GM18511 (cell line): ENCODE measurements around the gene TMEM156.
"Not testable (repeated sequence)": the region's sequence is repeated elsewhere in the genome, so short reads cannot be mapped to it uniquely, and the experiment has no call there.

Source experiments
- ATAC-seq: cut with Tn5 transposase; IDR thresholded peaks from one replicate; pipeline ENCODE4 v1.9.1; 2021; ENCODE audit warnings: mild to moderate bottlenecking, moderate library complexity; ENCODE audit not compliant: unreplicated experiment

TMEM156 gene

DNA sequence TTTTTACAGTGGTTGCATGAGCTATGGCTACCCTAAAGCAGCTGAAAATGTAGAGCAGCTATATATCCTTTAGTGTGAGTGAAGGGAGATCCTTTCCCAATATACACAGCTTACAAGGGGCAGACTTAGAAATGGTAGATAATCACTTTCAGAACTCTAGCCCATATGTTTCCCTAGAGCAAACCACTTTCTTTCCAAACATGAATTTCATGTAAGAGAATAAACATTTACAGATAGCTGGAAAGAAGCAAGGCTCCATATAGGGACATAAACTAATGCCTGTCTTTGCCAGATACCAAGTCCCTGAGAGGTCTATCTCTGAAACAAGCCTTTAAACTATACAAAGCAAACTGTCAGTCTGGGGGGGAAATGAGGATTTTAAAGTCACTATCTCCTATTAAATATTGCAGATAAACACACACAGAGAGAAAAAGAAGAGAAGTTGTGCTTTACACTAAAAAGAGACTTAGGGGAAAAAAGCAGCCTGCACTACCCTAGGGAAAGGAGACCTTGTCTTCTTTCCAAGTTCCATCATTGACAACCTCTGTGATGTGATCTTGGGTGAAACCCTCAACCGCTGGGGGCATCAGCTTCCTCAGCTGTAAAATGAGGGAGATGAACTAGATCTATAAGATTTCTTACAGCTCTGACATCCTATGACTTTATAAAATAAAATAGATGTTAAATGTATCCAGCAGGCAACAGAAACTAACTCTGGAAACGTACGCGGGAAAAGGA is 73.6 kb downstream of the TMEM156 start:
- no peak for ATAC-seq

DNA sequence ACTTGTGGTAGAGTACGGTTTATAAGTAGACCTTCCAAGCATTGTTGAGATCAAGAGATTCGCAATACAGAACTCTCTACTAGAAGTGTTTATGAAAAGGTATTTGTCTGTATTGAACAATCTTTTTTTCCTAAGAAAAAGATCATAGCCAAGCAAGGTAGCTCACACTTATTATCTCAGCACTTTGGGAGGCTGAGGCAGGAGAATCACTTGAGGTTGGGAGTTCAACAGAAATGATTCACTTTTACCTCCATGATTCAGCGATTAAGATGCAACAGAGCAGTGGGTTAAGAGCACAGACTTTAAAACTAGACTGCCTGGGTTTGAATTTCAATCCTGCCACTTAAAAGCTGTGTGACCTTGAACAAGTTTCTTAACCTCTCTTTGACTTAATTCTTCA is 74.3 kb downstream of the TMEM156 start:
- ATAC-seq = no peak

- ATAC-seq = no peak
Observed at GRCh38 chr4:38957261-38957815, 74.9 kb downstream of the TMEM156 start.

GRCh38 chr4:38955957-38956356 is 76.3 kb downstream of the TMEM156 start:
- no peak for ATAC-seq

DNA sequence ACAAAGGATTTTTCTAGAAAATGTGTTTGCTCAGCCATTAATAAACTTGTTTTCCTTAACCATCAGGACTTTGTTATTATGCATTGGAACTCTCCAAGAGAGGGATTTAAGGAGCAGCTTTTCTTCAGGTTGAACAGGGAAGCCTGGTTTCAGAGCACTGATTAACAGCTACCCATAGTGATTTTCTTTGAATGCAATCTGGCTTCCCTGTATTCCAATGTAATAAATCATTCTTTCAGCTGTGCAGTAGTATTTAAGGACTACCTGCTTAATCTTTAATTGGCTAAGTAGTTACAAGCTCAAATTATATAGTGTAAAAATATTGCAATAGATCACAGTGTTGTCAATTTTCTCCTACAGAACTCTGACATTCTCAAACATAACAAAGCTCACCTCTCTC is 77.5 kb downstream of the TMEM156 start:
- ATAC-seq = no peak

GRCh38 chr4:38952017-38952416 is 80.2 kb downstream of the TMEM156 start:
- no peak for ATAC-seq

DNA sequence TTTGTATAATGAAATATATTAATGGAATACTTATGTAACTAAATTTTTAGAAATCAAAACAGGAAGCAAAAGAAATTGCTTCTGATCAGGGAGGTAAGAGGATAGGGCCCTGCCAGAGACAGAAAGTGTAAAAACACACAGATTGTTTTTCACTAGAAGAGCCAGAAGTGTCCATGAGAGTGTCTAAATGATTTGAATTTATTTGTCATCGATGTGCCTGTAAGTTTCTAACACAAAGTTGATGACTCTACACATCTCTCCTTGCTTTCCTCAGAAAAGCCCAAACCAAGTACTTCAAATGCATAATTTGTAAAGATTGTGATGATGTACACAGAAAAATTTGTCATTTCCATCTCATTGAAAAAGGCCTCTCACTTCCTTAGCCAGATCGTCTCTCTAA is 80.6 kb downstream of the TMEM156 start:
- ATAC-seq = no peak

DNA sequence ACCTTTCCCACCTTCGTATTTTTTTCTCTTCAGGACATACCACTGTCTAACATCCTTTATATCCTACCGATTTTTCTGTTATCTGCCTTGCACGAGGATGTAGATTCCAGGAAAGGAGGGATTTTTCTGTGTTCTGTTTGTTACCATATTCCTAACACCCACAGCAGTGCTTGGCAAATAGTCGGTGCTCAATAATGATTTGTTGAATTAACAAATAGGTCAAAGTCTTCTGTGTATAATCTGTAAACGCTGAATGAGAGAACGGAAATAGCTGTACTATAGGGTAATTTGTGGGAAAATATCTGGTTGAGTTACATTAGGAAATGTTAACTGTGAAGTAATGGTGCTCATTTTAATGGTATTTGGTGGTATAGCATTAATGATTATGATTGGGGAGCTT is 81.5 kb downstream of the TMEM156 start:
- no peak for ATAC-seq

DNA sequence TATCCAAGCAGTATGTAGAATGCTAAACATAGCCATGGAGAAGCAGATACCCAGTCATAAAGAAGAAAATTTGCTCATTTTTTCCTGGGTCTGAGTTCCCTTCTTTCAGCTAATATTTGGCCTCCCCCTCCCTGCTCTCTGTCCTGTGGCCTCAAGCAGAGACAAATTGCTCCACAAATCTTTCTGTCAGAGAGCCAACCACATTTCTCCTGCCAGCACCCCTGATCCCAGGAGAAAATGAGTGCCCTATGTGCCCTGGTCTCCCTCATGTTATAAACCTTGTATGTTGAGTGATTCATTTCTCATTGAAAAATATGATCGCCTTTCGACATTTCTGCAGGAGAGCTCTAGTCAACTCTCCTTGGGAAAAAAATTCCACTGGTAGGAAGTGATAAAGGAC is 82.0 kb downstream of the TMEM156 start:
- ATAC-seq = no peak

DNA sequence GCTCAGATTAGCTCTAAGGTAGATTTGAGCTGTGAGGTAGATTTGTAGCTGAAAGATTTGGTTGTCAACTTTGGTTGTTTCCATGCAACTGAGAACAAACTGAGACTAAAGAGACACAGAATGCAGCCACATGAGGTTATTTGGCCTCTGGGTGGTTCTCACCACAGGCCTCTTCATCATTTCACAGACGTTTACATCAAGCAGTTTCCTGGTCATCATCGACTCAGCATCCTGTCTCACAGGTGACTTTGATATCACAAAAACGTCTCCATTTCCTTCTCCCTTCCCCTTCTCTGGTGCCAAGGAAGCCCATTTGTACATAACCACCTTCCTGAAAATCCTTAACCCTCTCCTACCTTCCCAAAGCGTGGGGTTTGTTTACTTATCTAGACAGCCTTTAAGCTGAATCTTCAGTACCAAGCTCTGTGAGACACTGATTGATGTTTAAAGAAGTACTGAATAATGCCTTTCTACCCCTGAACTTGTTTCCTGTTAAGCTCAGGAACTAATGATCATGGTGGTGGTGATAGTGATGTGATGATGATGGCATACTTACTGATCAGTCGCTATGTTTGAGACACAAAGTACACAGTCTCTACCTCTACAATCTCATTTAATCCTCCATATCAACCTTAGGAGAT is 82.7 kb downstream of the TMEM156 start:
- no peak for ATAC-seq

DNA sequence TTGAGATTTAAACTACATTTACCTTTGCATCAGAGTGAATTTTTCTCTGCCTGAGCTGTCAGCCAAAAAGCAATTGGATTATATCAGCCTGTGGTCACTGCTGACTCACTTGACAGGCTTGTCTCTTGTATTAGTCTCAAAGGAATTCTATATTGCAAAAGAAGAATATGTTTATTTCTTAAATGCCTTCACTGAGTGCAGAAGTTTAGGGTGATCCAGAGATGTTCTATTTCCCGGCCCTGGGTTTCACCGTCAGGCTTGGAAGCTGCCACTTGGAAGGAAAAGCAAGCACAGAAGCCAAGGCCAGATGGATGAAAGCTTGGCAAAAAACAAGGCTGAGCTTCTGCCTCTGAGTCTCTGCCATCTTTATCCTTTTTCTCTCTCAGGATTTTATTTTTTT is 83.7 kb downstream of the TMEM156 start:
- no peak for ATAC-seq

- ATAC-seq = no peak
Observed at GRCh38 chr4:38946919-38947318, 85.3 kb downstream of the TMEM156 start.

DNA sequence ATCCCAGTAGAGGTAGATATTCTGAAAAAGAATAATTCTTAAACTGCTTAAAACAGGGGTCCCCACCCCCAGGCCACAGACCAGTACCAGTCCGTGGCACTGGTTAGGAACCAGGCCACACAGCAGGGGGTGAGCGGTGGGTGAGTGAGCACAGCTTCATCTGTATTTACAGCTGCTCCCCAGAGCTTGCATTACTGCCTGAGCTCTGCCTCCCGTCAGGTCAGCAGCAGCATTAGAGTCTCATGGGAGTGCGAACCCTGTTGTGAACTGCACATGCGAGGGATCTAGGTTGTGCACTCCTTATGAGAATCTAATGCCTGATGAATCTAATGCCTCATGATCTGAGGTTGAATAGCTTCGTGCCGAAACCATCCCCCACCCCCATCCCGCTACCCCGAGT is 87.8 kb downstream of the TMEM156 start:
- ATAC-seq = no peak

- no peak for ATAC-seq
Observed at GRCh38 chr4:38943343-38943742, 88.9 kb downstream of the TMEM156 start.

DNA sequence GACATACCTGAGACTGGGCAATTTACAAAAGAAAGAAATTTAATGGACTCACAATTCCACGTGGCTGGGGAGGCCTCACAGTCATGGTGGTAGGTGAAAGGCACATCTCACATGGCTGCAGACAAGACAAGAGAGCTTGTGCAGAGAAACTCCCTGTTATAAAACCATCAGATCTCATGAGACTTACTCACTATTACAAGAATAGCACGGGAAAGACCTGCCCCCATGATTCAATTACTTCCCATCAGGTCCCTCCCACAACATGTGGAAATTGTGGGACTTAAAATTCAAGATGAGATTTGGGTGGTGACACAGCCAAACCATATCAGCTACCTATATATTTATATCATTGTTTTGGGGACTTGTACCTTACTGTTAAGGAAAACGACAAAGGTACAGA is 90.3 kb downstream of the TMEM156 start:
- not testable (repeated sequence) for ATAC-seq

DNA sequence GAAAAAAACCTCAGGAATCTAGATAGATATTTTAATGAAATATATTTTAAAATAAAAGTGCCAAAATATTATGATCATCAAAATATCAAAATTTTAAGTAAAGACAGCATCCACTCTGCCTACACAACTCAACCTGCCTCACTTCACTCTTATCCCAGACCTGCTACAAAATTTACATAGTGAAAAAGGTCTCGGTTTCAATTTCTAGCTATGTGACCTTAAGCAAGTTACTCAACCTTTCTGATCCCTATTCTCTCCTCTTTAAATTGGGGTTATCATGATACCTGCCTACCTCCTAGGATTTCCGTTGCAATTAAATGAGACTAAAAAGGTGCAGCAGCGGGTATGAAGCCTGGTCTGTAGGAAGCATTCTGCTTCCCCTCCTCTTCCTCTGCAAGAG is 91.7 kb downstream of the TMEM156 start:
- ATAC-seq = no peak

- ATAC-seq = peak; percentile 94
Observed at GRCh38 chr4:38939165-38939564, 93.0 kb downstream of the TMEM156 start.

- ATAC-seq = no peak
Observed at GRCh38 chr4:38935391-38936073, 96.7 kb downstream of the TMEM156 start.

GRCh38 chr4:38931125-38931524 is 101.1 kb downstream of the TMEM156 start:
- no peak for ATAC-seq

GRCh38 chr4:38930707-38931106 is 101.5 kb downstream of the TMEM156 start:
- ATAC-seq = no peak

DNA sequence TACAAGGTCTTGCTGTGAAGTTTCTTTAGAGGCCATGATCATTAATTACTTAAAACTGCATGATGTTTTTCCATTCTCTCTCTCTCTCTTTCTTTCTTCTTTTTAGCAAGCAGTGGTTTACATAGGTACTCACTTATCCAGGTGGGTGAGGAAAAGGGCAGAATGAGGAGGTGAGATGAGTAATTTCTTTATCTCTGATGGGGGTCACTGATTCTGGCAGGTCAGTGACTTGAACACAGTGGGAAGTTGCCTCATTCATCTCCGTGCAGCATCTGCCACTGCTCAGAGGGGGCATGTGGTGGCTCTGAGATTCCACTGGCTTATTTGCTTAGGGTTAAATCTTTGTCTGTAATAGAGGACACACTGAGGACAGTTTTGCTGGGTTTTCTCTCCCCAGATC is 102.0 kb downstream of the TMEM156 start:
- ATAC-seq = peak; percentile 61

GRCh38 chr4:38928974-38929373 is 103.2 kb downstream of the TMEM156 start:
- ATAC-seq = no peak
